Parathyroid adenoma (tissue), 2 donors: Measurements from ENCODE around the gene ACAA2.
"Not testable (repeated sequence)": the region's sequence is repeated elsewhere in the genome, so short reads cannot be mapped to it uniquely, and the experiment has no call there.

Experiments
- H2AFZ ChIP-seq: fragments of 300-600 bp; sonication (generic); one replicate; pipeline ENCODE4 v1.7.0; 2017; ENCODE audit warnings: antibody characterized with exemption, mild to moderate bottlenecking
- H3K27ac ChIP-seq: fragments of 300-600 bp; sonication (generic); one replicate; pipeline ENCODE4 v1.7.0; 2017
- H3K27me3 ChIP-seq: fragments of 300-600 bp; sonication (generic); one replicate; pipeline ENCODE4 v1.7.0; 2017; ENCODE audit warnings: low read length; ENCODE audit not compliant: control insufficient read depth, insufficient read depth
- H3K36me3 ChIP-seq: fragments of 300-600 bp; sonication (generic); one replicate; pipeline ENCODE4 v1.7.0; 2017; ENCODE audit warnings: low read length; ENCODE audit not compliant: control insufficient read depth, insufficient read depth
- H3K4me1 ChIP-seq: fragments of 300-600 bp; sonication (generic); one replicate; pipeline ENCODE4 v1.7.0; 2017; ENCODE audit warnings: control low read depth
- H3K4me2 ChIP-seq: fragments of 300-600 bp; sonication (generic); one replicate; pipeline ENCODE4 v1.7.0; 2017; ENCODE audit warnings: low read length
- H3K4me3 ChIP-seq: fragments of 300-600 bp; sonication (generic); one replicate; pipeline ENCODE4 v1.7.0; 2017; ENCODE audit warnings: low read depth, low read length
- H3K79me2 ChIP-seq: fragments of 300-600 bp; sonication (generic); one replicate; pipeline ENCODE4 v1.7.0; 2017; ENCODE audit warnings: control low read depth
- H3K9ac ChIP-seq: fragments of 300-600 bp; sonication (generic); one replicate; pipeline ENCODE4 v1.7.0; 2017; ENCODE audit warnings: mild to moderate bottlenecking
- H3K9me3 ChIP-seq: fragments of 300-600 bp; sonication (generic); one replicate; pipeline ENCODE4 v1.7.0; 2017; ENCODE audit warnings: low read length; ENCODE audit not compliant: control insufficient read depth
- TF ChIP-seq, protein P1 (sequence below): fragments of 300-600 bp; sonication (generic); IDR thresholded peaks from one replicate; pipeline ENCODE4 v1.7.0; 2017; ENCODE audit warnings: antibody characterized with exemption, mild to moderate bottlenecking
- donor health status: primary hyperparathyroidism.

The ACAA2 gene

DNA sequence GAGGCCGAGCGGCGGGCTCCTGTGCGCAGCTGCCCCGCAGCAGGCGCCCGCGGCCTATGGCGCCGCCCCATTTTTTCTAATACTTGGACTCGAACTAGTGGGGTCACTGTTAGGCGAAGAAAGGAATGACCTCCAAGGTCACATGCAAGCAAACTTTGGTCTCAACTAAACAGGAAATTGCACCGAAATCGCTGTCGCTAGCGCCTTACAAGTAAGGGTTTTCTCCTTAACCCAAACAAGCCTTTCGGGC, 339 bp downstream of the ACAA2 start:
- Histone ChIP-seq H2AFZ (peak overlapping the region; percentile 98), H3K4me3 (peak overlapping the region; percentile 87), H3K36me3 (no peaks in the 10 kb centered on the region), H3K79me2 (peaks cover 5% of the 10 kb centered on the region), H3K9ac (peak overlapping the region; percentile 12), H3K27me3 (no peaks in the 10 kb centered on the region), H3K27ac (peak overlapping the region; percentile 84), H3K4me1 (peaks cover 3% of the 10 kb centered on the region), H3K9me3 (no peaks in the 10 kb centered on the region), H3K4me2 (peak overlapping the region; percentile 95)
- TF ChIP-seq, protein P1, sequence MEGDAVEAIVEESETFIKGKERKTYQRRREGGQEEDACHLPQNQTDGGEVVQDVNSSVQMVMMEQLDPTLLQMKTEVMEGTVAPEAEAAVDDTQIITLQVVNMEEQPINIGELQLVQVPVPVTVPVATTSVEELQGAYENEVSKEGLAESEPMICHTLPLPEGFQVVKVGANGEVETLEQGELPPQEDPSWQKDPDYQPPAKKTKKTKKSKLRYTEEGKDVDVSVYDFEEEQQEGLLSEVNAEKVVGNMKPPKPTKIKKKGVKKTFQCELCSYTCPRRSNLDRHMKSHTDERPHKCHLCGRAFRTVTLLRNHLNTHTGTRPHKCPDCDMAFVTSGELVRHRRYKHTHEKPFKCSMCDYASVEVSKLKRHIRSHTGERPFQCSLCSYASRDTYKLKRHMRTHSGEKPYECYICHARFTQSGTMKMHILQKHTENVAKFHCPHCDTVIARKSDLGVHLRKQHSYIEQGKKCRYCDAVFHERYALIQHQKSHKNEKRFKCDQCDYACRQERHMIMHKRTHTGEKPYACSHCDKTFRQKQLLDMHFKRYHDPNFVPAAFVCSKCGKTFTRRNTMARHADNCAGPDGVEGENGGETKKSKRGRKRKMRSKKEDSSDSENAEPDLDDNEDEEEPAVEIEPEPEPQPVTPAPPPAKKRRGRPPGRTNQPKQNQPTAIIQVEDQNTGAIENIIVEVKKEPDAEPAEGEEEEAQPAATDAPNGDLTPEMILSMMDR: no peak

DNA sequence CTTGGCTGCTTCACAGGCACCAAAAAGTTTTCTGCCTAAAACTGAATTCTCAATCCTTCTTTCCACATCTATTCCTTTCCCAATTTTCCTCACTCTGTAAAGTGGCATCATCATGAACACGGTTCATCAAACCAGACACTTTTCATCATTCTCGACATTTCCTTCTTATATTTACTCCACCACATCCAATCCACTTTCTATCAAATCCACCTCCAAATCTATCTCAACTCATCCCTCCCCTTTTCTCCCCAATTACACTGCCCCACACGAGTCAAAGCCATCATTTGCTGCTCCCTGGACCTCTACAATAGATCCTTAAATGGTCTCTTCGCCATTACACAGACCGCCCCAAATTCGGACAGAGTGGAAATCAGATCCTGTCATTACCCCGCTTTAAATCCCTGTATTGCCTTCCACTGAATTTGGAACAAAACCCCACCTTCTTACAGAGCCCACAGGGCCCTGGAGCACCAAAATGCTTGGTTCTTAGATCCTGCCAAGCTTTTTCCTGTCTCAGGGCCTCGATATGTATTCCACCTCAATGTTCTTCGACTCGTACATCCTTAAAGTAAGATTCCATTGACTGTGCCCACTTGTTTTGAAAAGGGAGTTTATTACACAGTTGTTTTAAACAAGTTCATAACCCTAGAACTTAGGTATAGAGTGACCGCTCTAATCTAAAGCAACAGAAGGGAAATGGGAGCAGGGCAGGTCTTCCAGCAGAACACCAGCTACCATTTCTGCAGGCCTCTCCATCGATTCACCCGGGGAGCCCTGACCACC, 856 bp downstream of the ACAA2 start:
- TF ChIP-seq, protein P1: no peak
- Histone ChIP-seq H3K9ac (no peak overlapping the region), H2AFZ (peak overlapping the region; percentile 98), H3K27ac (peak overlapping the region; percentile 84), H3K4me2 (peak overlapping the region; percentile 95), H3K9me3 (no peaks in the 10 kb centered on the region), H3K36me3 (no peaks in the 10 kb centered on the region), H3K27me3 (no peaks in the 10 kb centered on the region), H3K4me1 (peaks cover 3% of the 10 kb centered on the region), H3K4me3 (peak overlapping the region; percentile 87), H3K79me2 (peaks cover 7% of the 10 kb centered on the region)

DNA sequence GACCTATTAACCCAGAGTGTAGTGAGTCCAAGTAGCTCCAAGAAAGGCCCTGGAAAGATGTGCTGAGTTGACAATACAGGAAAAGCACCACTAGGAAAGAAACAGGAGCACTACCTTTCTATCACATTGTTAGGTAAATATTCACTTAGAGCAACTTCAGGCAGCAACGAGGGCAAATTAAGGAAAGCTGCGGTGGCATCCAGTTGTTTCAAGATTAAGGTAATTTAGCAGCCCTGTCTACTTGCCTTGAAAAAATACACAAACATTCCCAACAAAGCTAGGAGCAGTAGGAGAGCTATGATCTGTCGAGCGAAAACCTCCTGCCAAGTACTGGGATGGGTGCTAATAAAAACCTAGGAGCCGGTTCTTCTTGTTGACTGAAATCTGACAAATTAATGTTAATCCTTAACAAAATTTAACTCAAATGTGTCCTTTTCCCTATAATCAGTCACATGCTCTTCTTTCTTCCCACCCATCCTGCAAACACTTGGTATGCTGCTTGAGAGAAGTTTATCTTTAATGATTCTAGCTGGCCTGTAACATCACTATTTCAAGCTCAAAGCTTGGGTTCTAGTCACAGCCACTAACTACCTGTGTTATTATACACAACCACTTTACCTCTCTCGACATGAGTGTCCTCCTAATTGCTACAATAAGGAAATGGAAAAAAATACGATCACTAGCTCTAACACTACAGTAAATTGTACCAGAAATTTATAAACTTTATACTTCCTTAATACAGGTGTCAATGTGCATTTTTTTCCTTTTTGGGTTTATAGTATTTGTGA, 2.0 kb downstream of the ACAA2 start:
- H2AFZ ChIP-seq: no peak overlapping the region
- H3K79me2 ChIP-seq: peaks cover 11% of the 10 kb centered on the region
- H3K4me2 ChIP-seq: no peak overlapping the region
- H3K9ac ChIP-seq: no peak overlapping the region
- no peaks in the 10 kb centered on the region for H3K36me3 ChIP-seq
- no peaks in the 10 kb centered on the region for H3K27me3 ChIP-seq
- TF ChIP-seq, protein P1: no peak
- no peak overlapping the region for H3K27ac ChIP-seq
- no peak overlapping the region for H3K4me3 ChIP-seq
- H3K4me1 ChIP-seq: peaks cover 3% of the 10 kb centered on the region
- H3K9me3 ChIP-seq: no peaks in the 10 kb centered on the region

DNA sequence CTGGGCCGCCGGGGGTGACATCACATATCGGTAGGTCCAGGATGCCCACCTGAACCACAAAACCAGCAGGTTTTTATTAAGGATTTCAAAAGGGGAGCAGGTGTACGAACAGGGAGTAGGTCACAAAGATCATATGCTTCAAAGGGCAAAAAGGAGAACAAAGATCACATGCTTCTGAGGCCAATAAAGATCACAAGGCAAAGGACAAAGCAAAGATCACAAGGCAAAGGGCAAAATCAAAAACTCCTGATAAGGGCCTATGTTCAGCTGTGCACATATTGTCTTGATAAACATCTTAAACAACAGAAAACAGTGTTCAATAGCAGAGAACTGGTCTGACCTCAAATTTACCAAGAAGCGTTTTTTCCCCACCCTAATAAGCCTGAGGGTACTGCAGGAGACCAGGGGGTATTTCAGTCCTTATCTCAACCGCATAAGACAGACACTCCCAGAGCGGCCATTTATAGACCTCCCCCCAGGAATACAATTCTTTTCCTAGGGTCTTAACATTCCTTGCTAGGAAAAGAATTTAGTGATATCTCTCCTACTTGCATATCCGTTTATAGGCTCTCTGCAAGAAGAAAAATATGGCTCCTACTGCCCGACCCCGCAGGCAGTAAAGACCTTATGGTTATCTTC, 4.7 kb downstream of the ACAA2 start:
- H3K36me3 ChIP-seq, H3K9me3 ChIP-seq, H3K9ac ChIP-seq, H2AFZ ChIP-seq, H3K4me2 ChIP-seq, H3K27ac ChIP-seq, H3K4me3 ChIP-seq, H3K4me1 ChIP-seq, H3K27me3 ChIP-seq: not testable (repeated sequence)
- peaks cover 13% of the 10 kb centered on the region for H3K79me2 ChIP-seq

DNA sequence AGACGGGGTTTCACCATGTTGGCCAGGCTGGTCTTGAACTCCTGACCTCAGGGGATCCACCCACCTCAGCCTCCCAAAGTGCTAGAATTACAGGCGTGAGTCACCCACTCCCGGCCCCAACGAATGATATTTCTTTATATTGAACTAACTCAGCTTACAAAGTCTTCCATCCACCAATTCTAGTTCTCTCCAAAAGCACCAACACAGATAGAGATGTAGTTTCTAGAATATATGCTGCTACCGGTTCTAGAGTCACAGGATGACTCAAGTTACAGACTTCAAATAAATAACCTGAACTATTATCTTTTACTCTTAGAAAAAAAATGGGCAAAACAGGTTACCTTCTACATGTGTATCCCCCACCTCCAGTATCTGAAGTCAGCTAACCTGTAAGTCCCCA, 9.2 kb downstream of the ACAA2 start:
- H3K36me3 ChIP-seq: no peaks in the 10 kb centered on the region
- H3K79me2 ChIP-seq: peaks cover 12% of the 10 kb centered on the region
- no peaks in the 10 kb centered on the region for H3K9me3 ChIP-seq
- H2AFZ ChIP-seq: no peak overlapping the region
- no peak overlapping the region for H3K4me2 ChIP-seq
- no peaks in the 10 kb centered on the region for H3K27me3 ChIP-seq
- no peak overlapping the region for H3K27ac ChIP-seq
- no peak overlapping the region for H3K4me3 ChIP-seq
- TF ChIP-seq, protein P1: no peak
- no peak overlapping the region for H3K9ac ChIP-seq
- no peaks in the 10 kb centered on the region for H3K4me1 ChIP-seq
